Muscle layer of colon (tissue), 2 donors: ENCODE measurements around the gene TOB1.

Source experiments
- H3K27ac ChIP-seq: one replicate; pipeline ENCODE4 v1.7.0; 2013; ENCODE audit warnings: low read depth, mild to moderate bottlenecking, low read length, moderate library complexity
- H3K27me3 ChIP-seq, 2 donors: one replicate each; pipeline ENCODE4 v1.7.0; 2013; ENCODE audit warnings: low read length in 2 of 2, mild to moderate bottlenecking in 2 of 2; ENCODE audit not compliant: insufficient read depth in 2 of 2, control insufficient read depth in 1 of 2
- H3K36me3 ChIP-seq: one replicate; pipeline ENCODE4 v1.7.0; 2013; ENCODE audit warnings: mild to moderate bottlenecking, low read length; ENCODE audit not compliant: insufficient read depth
- H3K4me1 ChIP-seq: one replicate; pipeline ENCODE4 v1.7.0; 2013; ENCODE audit warnings: mild to moderate bottlenecking, low read length; ENCODE audit not compliant: insufficient read depth
- H3K4me3 ChIP-seq, 2 donors: one replicate each; pipeline ENCODE4 v1.7.0; 2013; ENCODE audit warnings: low read length in 2 of 2, low read depth in 1 of 2, mild to moderate bottlenecking in 1 of 2, moderate library complexity in 1 of 2
- H3K9ac ChIP-seq: one replicate; pipeline ENCODE4 v1.7.0; 2013; ENCODE audit warnings: low read length
- H3K9me3 ChIP-seq: one replicate; pipeline ENCODE4 v1.7.0; 2013; ENCODE audit warnings: mild to moderate bottlenecking, low read length
- donor health status: abdominal sarcoma.
- donor health status: Adenocarcinoma of cecum.

Gene TOB1

DNA sequence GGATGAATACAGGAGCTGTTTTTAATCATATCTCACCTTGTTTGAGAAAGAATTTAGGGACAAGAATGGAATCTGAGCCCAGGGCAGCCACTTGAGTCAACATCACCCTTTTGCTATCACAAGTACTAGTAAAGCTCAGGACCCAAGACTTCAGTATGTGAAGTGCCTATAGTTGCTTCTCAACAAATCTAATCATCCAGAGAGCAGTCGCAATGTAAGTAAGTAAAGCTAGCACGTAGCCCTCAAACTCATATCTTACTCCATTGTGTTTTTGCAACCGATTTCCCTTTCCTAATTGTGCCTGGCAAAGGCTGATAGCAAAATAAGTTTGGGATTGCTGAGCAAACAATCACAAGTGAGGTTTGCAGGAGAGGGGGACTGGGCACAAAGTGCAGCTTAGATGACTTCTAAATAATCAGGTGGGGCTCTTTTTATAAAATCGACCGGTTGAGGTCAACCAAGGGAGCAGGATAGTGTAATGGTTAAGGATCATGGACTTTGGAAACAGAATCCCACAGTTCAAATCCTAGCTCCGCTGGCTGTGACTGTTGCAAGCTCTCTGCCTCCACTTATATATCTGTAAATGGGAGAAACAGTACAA is 13.0 kb downstream of the TOB1 start:
- H3K27ac ChIP-seq, result no peak overlapping the region
- peaks cover 18% of the 10 kb centered on the region for H3K4me1 ChIP-seq
- H3K9me3 ChIP-seq, result no peaks in the 10 kb centered on the region
- no peaks in the 10 kb centered on the region for H3K36me3 ChIP-seq
- H3K9ac ChIP-seq, result no peak overlapping the region
- H3K27me3 ChIP-seq, result no peaks in the 10 kb centered on the region
- H3K4me3 ChIP-seq, result no peak overlapping the region

DNA sequence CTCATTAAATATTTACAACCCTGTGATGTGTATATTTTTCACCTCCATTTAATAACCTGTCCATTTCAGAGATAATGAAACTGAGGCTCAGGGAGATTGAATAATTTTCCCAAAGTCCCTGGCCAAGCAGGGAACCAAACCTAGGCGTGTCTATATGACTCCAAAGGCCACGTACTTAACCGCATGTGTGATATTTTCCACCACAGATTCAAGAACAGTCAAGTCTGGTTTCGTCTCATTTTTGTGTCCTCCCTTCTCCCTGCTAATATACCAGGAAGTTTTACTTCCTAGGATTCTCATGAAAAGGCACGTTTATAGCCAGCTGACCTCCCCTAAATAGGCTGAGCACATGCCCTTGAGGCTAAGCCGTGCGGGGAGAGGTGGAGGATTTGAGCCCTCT is 15.5 kb downstream of the TOB1 start:
- Histone ChIP-seq H3K9me3 (no peaks in the 10 kb centered on the region), H3K4me1 (peaks cover 15% of the 10 kb centered on the region), H3K27me3 (no peaks in the 10 kb centered on the region), H3K9ac (no peak overlapping the region), H3K4me3 (no peak overlapping the region), H3K36me3 (no peaks in the 10 kb centered on the region), H3K27ac (no peak overlapping the region)

DNA sequence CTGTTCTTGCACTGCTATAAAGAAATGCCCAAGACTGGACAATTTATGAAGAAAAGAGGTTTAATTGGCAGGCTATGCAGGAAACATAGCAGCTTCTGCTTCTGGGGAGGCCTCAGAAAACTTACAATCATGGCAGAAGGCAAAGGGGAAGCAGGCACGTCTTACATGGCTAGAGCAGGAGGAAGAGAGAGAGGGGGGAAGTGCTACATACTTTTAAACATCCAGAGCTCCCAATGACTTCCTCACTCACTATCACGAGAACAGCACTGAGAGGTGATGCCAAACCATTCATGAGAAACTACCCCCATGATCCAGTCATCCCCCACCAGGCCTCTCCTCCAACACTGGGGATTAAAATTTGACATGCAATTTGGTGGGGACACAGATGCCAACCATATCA is 17.4 kb downstream of the TOB1 start:
- no peak overlapping the region for H3K9ac ChIP-seq
- no peak overlapping the region for H3K4me3 ChIP-seq
- no peaks in the 10 kb centered on the region for H3K36me3 ChIP-seq
- no peaks in the 10 kb centered on the region for H3K27me3 ChIP-seq
- H3K27ac ChIP-seq, result no peak overlapping the region
- H3K9me3 ChIP-seq, result no peaks in the 10 kb centered on the region
- H3K4me1 ChIP-seq, result peaks cover 11% of the 10 kb centered on the region

DNA sequence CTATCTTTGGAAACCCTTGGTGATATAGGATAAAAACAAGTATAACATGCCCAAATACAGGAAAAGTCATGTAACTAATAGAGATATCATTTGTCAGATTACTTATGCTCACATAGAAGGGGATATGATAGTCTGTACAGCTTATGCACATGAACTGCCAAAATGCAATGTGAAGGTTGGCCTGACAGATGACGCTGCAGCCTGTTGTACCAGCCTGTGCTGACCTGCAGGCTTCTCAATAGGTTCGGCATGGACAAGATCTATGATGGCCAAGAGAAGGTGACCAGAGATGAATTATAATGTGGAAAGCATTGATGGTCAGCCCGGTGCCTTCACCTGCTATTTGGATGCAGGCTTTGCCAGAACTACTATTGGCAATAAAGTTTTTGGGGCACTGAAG is 18.1 kb downstream of the TOB1 start:
- Histone ChIP-seq H3K4me1 (peaks cover 10% of the 10 kb centered on the region), H3K27ac (no peak overlapping the region), H3K9ac (no peak overlapping the region)

DNA sequence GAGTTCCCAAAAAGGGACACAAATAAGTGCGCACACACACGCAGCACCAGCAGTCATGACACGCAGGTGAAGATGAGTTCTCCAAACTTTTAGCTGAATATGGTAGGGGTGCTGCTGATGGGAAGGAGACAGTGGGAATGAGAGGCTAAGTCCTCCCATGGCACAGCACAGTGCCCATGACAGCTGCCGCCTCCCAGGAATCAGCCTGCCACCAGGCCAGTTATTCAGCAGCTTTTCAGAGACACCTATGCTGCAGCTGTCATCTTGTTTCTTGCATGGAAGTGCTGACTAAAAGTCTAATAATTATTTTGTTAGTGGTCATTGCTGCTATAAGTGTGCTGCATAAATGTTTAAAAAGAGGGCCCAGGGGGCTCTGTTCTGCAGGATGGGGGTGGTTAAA is 18.6 kb downstream of the TOB1 start:
- Histone ChIP-seq H3K4me3 (no peak overlapping the region), H3K4me1 (peaks cover 6% of the 10 kb centered on the region), H3K9ac (no peak overlapping the region), H3K27me3 (no peaks in the 10 kb centered on the region), H3K36me3 (no peaks in the 10 kb centered on the region), H3K9me3 (no peaks in the 10 kb centered on the region), H3K27ac (no peak overlapping the region)

More for the DNA sequence above, 18.1 kb downstream of the TOB1 start:
- Histone ChIP-seq H3K9me3 (no peaks in the 10 kb centered on the region), H3K36me3 (no peaks in the 10 kb centered on the region), H3K27me3 (no peaks in the 10 kb centered on the region), H3K4me3 (no peak overlapping the region)

DNA sequence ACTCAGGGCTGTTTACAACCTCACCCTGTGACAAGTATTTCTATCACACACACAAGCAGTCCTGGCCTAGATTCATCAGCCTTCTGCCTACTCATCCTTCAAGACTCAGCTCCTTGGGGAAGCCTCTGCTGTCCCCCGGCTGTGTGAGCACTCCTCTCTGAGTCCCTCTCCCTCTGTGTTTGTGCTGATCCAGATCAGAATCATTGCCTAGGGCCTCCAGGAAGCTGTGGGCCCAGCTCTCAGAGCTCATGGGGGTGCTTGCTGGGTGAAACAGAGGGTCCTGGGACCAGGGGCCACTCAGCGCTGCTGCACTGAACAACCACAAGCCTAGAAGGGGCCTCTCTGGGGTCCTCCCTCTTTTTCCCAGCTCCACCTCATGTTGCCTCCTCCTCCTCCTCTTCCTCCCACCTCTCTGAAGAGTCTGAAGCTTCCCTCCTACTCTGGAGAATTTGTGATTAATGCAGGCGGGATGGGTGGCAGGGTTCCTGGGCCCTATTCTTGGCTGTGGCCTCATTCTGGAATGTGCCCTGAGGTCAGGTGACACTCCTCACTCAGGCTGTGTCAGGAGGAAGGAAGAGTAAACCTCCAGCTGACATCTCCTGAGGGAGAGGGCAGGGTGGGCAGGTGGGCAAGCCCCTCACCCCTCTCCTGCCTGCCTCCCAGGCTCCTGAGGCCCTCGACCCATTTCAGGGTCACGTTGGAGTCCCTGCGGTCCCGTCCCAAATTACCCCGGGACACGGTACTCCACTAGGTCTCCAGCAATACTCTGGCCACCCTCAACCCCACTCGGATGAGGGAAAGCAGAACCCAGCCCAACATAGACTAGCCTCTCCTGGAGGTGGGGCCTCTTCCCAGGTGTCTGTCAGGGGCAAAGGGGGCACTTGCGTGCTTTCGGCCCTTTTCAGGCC is 20.7 kb downstream of the TOB1 start:
- Histone ChIP-seq H3K27me3 (no peaks in the 10 kb centered on the region), H3K9me3 (no peaks in the 10 kb centered on the region), H3K9ac (no peak overlapping the region), H3K4me3 (no peak overlapping the region), H3K27ac (no peak overlapping the region), H3K4me1 (no peaks in the 10 kb centered on the region), H3K36me3 (no peaks in the 10 kb centered on the region)

DNA sequence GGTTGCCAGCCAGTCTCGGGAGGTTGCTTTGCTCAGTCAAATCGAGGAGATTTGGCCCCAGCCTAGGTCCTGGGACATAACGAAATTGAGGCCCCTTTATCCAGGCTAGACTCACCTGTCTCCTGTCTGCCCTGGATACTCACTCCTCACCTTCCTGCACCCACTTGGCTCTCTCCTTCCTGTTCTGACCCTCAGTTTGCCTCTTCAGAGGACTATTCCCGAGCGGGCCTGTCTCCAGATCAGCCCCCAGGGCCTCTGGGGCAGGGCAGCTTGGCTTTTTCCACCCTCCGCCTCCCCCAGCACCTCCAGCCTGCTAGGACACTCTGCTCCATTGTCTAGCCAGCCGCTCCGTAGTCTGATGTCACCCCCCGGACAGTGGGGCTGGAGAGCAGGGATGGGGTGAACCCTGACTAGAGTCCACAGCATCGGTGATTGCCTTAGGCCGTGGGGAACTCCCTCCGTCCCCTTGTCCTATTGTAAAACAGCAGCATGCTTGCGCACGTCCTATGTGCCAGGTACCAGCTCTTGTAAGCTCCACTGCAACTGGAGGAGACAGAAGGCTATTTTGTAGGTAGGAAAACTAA is 21.9 kb downstream of the TOB1 start:
- Histone ChIP-seq H3K9me3 (no peaks in the 10 kb centered on the region), H3K27me3 (no peaks in the 10 kb centered on the region), H3K4me3 (no peak overlapping the region), H3K36me3 (no peaks in the 10 kb centered on the region), H3K9ac (no peak overlapping the region), H3K27ac (no peak overlapping the region), H3K4me1 (no peaks in the 10 kb centered on the region)

DNA sequence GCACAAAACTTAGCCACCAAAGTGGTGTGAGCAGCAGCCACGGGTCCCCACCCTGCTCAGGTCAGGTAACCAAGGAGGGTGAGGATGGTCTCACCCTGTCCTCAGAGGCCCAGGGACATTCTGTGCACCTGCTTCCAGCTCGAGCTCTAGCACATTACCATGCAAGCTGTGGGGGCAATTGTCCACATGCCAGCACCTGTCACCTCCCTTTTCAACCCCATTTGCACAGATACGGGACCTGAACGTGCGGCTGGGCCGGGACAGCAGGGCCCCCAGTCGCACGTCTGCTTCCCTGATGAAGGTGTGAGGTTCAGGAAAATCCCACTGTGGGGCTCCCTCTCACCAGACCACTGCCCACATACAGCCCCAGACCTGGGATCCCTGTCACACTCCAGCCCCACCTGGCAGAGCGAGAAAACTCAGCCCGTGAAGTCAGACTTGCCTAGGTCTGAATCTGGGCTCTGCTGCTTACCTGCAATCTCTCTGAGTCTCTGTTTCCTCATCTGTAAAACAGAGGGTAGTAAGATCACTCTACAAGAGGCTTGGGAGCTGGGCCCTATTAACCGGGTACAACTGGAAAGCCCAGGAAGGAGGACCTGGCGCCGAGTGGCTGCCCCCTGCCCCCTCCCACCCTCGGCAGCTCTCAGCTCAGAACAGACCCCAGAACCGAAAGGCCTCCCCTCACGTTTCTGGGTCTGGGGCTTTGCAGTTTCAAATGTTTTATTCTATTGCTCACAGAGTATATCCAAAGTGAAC is 22.8 kb downstream of the TOB1 start:
- no peaks in the 10 kb centered on the region for H3K9me3 ChIP-seq

DNA sequence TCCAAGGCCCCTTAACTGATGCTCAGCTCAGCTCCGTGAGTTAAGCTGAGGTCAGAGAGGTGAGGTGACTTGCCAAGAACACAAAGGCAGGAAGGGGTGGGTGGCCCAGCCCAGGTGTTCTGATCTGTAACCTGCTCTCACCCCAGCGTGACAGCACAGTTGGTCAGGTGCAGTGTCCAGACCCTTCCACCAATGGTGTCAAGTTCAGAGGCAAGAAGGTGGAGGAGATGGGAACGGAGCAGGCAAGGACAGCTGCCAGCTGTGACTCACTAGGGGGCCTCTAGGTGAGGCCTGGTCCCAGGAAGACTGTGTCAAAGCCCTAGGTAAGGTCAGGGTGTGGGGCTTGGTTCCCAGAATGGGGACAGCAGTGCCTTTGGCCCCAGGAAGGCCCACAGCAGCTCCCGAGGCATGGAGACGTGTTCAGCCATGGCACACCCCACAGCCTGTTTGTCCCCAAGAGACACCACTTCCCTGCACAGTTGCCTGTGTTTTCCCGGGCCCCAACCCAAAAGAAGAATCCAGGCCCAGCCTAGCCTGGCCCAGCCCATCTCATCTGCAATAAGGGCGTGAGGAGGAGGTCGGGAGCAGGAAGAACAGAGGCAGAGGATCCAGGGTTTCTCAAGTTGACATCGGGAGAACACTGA is 23.5 kb downstream of the TOB1 start:
- Histone ChIP-seq H3K4me1 (no peaks in the 10 kb centered on the region), H3K9me3 (no peaks in the 10 kb centered on the region), H3K9ac (no peak overlapping the region), H3K4me3 (no peak overlapping the region), H3K36me3 (no peaks in the 10 kb centered on the region), H3K27me3 (no peaks in the 10 kb centered on the region), H3K27ac (no peak overlapping the region)

More for the DNA sequence above, 22.8 kb downstream of the TOB1 start:
- no peak overlapping the region for H3K9ac ChIP-seq
- H3K4me1 ChIP-seq, result no peaks in the 10 kb centered on the region
- H3K4me3 ChIP-seq, result no peak overlapping the region
- H3K27ac ChIP-seq, result no peak overlapping the region
- no peaks in the 10 kb centered on the region for H3K27me3 ChIP-seq
- H3K36me3 ChIP-seq, result no peaks in the 10 kb centered on the region

DNA sequence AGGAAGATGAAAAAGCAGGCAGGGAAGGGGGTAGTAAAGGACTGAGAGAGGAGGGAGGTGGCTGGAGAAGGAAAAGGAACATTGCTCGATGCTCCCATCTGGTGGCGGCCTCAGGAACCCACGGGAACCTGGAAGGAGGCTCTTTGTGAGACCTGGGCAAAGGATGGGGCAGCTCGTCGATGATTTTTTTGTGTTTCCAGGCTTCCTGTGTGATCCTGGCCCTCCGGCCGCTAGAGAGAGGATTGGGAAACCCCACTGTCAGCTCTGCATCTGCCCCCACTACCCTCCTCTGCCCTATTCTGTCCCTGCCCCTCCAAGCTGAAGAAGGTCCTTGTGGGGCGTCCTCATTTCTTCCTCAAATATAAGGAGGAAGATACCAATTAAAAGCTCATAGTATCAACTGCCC is 24.2 kb downstream of the TOB1 start:
- Histone ChIP-seq H3K4me3 (no peak overlapping the region), H3K9me3 (no peaks in the 10 kb centered on the region), H3K27ac (no peak overlapping the region), H3K9ac (no peak overlapping the region), H3K36me3 (no peaks in the 10 kb centered on the region), H3K4me1 (no peaks in the 10 kb centered on the region), H3K27me3 (no peaks in the 10 kb centered on the region)
